NCI-H524 treated with DMSO at 0.1 percent for 48 hours (cell line): ENCODE data around the gene MARCHF10.

ENCODE experiments used
- DNase-seq: peaks from one replicate; lab custom pipeline; 2025; lab: John Stamatoyannopoulos, UW

The MARCHF10 gene

GRCh38 chr17:62750631-62751051, 57.5 kb downstream of the MARCHF10 start:
- peak; percentile 92 for DNase-seq

GRCh38 chr17:62749926-62750325, 58.2 kb downstream of the MARCHF10 start:
- no peak for DNase-seq

- no peak for DNase-seq
These were observed 61.2 kb downstream of the MARCHF10 start for GRCh38 chr17:62746941-62747340.

- DNase-seq: no peak
These were observed 62.3 kb downstream of the MARCHF10 start for GRCh38 chr17:62745806-62746205.

- DNase-seq: no peak
These were observed 63.9 kb downstream of the MARCHF10 start for GRCh38 chr17:62744259-62744658.

- no peak for DNase-seq
These were observed 66.8 kb downstream of the MARCHF10 start for GRCh38 chr17:62741290-62741689.

- no peak for DNase-seq
These were observed 68.3 kb downstream of the MARCHF10 start for GRCh38 chr17:62739645-62740388.

GRCh38 chr17:62738281-62738680, 69.8 kb downstream of the MARCHF10 start:
- DNase-seq: no peak

- DNase-seq: no peak
These were observed 70.6 kb downstream of the MARCHF10 start for GRCh38 chr17:62737513-62737912.

GRCh38 chr17:62735044-62735651, 73.0 kb downstream of the MARCHF10 start:
- DNase-seq: no peak

- DNase-seq: no peak
These were observed 76.0 kb downstream of the MARCHF10 start for GRCh38 chr17:62732125-62732524.

- DNase-seq: peak; percentile 88
These were observed 80.0 kb downstream of the MARCHF10 start for GRCh38 chr17:62727916-62728672.

GRCh38 chr17:62725791-62726249, 82.3 kb downstream of the MARCHF10 start:
- no peak for DNase-seq

GRCh38 chr17:62724398-62725146, 83.5 kb downstream of the MARCHF10 start:
- DNase-seq: no peak

- no peak for DNase-seq
These were observed 84.3 kb downstream of the MARCHF10 start for GRCh38 chr17:62723842-62724241.

GRCh38 chr17:62722625-62723024, 85.5 kb downstream of the MARCHF10 start:
- DNase-seq: no peak

GRCh38 chr17:62720126-62720850, 87.8 kb downstream of the MARCHF10 start:
- no peak for DNase-seq

GRCh38 chr17:62719586-62719985, 88.5 kb downstream of the MARCHF10 start:
- DNase-seq: no peak

- no peak for DNase-seq
These were observed 89.7 kb downstream of the MARCHF10 start for GRCh38 chr17:62718429-62718828.

- DNase-seq: no peak
These were observed 90.2 kb downstream of the MARCHF10 start for GRCh38 chr17:62717889-62718288.

GRCh38 chr17:62717589-62717855, 90.6 kb downstream of the MARCHF10 start:
- DNase-seq: no peak
